Measurements from ENCODE around the gene MLLT3.
"Not testable (repeated sequence)": the region's sequence is repeated elsewhere in the genome, so short reads cannot be mapped to it uniquely, and the experiment has no call there.

Gene MLLT3

GRCh38 chr9:20622330-20623020 lies at the start of gene MLLT3:
Gene MLLT3 (minus strand): TSS chr9:20622499.
- DNase-seq: peak; percentile 92 to 93

- no peak for DNase-seq
Measured at GRCh38 chr9:20671635-20672034, 49.3 kb upstream of the MLLT3 start.

GRCh38 chr9:20670395-20670794 lies 48.1 kb upstream of the MLLT3 start:
- no peak for DNase-seq

GRCh38 chr9:20664501-20664900 lies 42.2 kb upstream of the MLLT3 start:
- DNase-seq: no peak

GRCh38 chr9:20663133-20663532 lies 40.8 kb upstream of the MLLT3 start:
- no peak for DNase-seq

- peak; percentile 49 to 77 for DNase-seq
Measured at GRCh38 chr9:20662156-20662555, 39.9 kb upstream of the MLLT3 start.

- DNase-seq: no peak
Measured at GRCh38 chr9:20659474-20659967, 37.2 kb upstream of the MLLT3 start.

- DNase-seq: peak in 1 of 2 experiments; percentile 15
Measured at GRCh38 chr9:20658677-20659473, 36.6 kb upstream of the MLLT3 start.

GRCh38 chr9:20658246-20658667 lies 36.0 kb upstream of the MLLT3 start:
- DNase-seq: not testable (repeated sequence)

- no peak for DNase-seq
Measured at GRCh38 chr9:20651939-20652338, 29.6 kb upstream of the MLLT3 start.

- no peak for DNase-seq
Measured at GRCh38 chr9:20650750-20651299, 28.5 kb upstream of the MLLT3 start.

GRCh38 chr9:20650313-20650712 lies 28.0 kb upstream of the MLLT3 start:
- no peak for DNase-seq

GRCh38 chr9:20649381-20649780 lies 27.1 kb upstream of the MLLT3 start:
- DNase-seq: no peak

- DNase-seq: no peak
Measured at GRCh38 chr9:20646656-20647055, 24.4 kb upstream of the MLLT3 start.

GRCh38 chr9:20643660-20644059 lies 21.4 kb upstream of the MLLT3 start:
- DNase-seq: no peak

- no peak for DNase-seq
Measured at GRCh38 chr9:20642045-20642444, 19.7 kb upstream of the MLLT3 start.

- DNase-seq: peak; percentile 39 to 71
Measured at GRCh38 chr9:20640331-20641187, 18.3 kb upstream of the MLLT3 start.

GRCh38 chr9:20636888-20637440 lies 14.7 kb upstream of the MLLT3 start:
- DNase-seq: no peak

- no peak for DNase-seq
Measured at GRCh38 chr9:20634895-20635294, 12.6 kb upstream of the MLLT3 start.

GRCh38 chr9:20632705-20633104 lies 10.4 kb upstream of the MLLT3 start:
- no peak for DNase-seq

- no peak for DNase-seq
Measured at GRCh38 chr9:20630241-20630943, 8.1 kb upstream of the MLLT3 start.

- DNase-seq: no peak
Measured at GRCh38 chr9:20625003-20625349, 2.7 kb upstream of the MLLT3 start.
